GM18511 (cell line): ENCODE measurements around the gene HSF4.

Experiments
- ATAC-seq: cut with Tn5 transposase; IDR thresholded peaks from one replicate; pipeline ENCODE4 v1.9.1; 2021; ENCODE audit warnings: mild to moderate bottlenecking, moderate library complexity; ENCODE audit not compliant: unreplicated experiment

Gene HSF4

DNA sequence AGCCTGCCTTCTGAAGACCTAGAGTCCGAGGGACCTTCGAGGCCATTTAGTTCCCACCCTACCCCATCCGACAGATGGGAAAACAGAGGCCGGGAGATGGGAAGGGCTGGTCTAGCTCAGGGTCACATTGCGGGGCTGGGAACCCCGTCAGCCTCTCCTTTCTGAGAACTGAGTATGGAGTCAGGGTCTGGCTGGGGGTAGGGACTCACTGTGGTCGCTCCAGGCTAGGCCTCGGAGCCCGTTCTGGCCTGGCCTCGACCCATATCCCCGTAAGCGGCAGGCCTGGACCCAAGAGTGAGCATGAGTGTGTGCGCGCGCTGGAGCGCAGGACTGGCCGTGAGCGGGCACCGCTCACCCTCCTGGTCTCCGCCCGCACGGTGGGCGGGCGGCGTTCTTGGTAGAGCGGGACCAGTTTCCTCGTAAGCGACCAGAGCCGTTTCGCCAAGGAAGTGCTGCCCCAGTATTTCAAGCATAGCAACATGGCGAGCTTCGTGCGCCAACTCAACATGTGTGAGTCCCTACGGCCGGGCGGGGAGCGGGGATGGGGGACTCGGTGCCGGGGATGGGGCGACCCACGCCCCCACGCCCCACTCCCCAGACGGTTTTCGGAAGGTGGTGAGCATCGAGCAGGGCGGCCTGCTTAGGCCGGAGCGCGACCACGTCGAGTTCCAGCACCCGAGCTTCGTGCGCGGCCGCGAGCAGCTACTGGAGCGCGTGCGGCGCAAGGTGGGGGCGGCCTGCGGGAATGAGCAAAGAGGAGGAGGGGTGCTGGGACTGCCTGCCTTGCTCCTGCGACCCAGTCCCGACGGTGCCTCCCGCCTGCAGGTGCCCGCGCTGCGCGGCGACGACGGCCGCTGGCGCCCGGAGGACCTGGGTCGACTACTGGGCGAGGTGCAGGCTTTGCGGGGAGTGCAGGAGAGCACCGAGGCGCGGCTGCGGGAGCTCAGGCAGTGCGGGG is 855 bp downstream of the HSF4 start:
- ATAC-seq: no peak

DNA sequence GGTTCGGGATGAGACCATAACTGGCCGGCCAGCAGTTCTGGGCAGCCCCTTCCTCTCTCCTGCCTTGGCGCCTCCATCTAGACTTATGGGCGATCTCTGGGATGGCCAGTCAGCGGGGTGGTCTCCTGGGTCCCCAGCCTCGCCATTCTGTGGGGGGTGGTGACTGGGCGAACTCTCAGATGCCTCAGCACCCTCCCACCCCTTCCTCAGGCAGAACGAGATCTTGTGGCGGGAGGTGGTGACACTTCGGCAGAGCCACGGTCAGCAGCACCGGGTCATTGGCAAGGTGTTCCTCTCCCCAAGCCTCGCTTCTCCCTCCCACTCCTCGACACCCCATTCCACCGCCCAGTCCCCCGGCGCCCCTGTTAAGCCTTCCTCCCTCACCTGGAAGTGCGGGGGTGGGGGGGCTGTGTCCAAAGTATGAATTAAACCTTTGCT is 1.6 kb downstream of the HSF4 start:
- ATAC-seq: no peak

DNA sequence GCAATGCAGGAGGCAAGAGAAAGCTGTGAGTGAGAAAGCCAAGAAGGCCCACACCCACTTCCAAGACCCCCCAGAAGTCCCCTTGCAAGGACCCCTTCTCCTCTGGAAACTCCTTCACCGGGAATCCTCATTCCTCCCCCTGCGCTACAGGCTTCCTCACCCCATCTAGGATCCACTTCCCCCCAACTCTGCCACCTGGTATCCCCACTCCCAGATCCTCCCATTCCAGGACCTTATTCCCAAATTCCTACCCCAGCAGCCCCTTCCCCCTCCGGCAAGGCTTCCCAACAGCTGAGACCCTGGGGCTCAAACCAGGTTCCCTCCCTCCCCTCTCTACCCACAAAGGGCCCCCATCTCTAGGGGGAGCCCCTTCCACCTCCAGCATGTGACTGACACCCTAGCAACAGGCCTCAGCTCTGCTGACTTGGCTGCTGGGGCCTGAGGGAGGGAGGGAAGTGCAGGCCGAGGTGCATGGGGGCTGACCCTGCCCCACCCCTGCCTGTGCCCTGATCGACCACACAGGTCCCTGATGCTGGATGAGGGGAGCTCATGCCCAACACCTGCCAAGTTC is 2.1 kb downstream of the HSF4 start:
- ATAC-seq: no peak

DNA sequence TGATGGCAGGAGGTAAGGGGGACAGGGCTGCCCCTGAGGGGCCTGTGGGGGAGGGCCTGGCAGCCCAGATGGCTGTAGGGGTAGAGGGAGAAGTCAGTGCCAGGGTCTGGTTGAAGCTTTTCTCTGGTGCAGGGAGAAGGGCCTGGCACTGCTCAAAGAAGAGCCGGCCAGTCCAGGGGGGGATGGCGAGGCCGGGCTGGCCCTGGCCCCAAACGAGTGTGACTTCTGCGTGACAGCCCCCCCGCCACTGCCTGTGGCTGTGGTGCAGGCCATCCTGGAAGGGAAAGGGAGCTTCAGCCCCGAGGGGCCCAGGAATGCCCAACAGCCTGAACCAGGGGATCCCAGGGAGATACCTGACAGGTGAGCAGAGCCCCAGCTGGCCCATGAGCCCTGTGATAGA is 3.0 kb downstream of the HSF4 start:
- no peak for ATAC-seq

DNA sequence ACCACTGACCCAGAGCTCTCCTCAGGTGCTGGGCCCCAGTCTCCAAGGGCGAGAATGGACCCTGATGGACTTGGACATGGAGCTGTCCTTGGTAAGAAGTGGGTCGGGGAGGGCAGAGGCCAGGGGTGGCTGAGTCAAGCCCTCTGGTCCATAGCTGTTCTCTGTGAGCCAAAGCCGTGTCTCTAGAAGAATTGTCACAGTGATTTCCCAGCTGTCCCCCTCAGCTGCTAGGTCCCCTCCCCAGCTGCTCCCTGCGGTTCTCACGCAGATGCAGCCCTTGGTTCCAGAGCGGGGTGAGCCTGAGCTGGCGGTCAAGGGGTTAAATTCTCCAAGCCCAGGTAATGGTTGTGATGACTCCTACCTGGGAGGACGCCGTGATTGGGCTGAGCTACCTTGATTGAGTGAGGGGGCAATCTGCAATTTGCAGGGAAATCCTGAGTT is 4.5 kb downstream of the HSF4 start:
- no peak for ATAC-seq

DNA sequence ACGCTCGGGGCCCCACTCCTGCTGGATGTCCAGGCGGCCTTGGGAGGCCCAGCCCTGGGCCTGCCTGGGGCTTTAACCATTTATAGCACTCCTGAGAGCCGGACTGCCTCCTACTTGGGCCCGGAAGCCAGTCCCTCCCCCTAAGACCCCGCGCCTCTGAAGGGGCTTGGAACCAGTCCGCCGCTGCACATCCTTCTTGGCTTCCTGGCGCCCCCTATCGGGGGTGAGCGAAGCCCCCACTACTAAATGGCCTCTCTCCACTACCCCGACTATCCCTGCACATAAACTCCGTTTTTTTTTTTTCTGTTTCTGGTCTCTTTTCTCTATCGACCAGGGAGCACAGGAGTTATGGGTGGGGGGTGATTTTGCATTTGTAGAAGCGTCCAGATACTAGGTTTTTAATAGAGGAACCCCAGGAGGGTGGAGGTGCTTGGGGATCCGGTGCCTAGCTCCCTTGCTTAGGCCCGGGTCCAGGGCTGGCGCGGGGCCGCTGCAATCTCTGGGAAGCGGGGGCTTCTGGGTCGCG is 5.2 kb downstream of the HSF4 start:
- no peak for ATAC-seq

DNA sequence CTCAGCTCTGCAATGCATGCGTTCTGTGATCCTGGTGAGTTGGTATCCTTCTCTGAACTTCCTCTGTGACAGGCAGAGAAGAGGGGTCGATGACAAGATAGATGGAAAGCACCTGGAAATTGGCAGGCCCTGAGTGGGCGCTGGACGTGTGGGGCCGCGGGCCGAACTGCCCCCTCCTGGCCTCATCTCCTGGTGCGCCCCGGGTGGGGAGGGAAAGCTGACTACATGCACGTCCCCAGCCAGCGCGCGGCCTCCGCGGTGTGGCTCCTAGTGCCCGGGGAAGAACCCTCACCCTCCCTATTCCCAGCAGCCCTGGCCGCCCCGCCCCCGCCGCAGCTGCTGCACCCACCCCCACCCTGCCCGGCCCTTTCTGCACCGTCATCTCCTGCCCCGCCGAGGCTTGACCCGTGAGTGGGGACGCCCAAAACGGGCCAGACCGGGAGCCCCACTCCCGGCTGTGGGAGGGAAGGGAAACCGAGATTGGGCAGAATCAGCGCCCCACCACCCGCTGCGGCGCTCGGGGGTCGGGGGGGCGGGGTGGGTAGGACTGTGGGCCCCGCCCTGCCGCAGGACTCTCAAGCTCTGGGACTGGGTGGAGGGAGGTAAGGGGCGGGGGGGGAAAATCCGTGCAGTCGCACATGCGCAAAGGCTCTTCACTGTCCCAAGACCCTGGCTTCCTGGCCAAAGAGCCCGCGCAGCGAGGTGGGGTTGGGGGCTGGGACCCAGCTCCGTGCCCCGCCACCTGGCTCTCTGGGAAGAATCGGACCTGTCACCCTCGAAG is 5.8 kb downstream of the HSF4 start, which contains the start of gene NOL3:
Gene NOL3, plus strand, starts transcription at position 371 of the 781 bp plus-strand sequence.
- ATAC-seq: peak; percentile 51

DNA sequence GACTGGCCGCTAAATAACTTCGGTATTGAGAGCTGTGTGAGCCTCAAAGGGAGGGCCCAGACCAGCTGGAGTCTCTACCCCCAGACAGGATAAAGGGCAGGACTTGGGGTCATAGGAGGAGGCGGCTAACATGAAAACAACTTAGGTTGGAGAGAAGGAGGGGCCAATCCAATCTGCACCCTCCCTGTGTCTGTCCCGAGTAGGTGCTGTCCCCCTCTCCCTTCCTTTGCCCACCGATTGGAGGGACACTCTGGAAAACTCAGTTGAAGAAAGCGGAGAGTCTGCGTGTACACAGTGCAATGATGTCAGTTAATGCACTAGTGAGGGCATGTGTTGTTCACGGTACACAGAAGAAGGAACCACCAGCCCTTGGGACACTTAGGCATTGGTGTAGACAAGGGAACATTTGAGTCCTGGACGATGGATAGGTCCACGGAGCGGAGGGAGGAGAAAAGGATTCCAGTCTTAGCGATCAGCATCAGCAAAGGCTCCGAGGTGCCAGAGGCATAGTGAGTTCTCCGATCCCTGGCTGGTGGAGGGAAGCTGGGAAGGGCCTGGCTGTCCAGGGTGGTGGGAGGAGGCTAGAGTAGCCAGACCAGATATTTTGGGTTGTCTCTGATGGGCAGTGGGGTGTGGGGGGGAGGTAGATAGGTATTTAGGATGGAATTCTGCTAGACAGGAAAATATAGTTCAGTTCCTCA is 6.6 kb downstream of the HSF4 start:
- peak; percentile 15 for ATAC-seq

DNA sequence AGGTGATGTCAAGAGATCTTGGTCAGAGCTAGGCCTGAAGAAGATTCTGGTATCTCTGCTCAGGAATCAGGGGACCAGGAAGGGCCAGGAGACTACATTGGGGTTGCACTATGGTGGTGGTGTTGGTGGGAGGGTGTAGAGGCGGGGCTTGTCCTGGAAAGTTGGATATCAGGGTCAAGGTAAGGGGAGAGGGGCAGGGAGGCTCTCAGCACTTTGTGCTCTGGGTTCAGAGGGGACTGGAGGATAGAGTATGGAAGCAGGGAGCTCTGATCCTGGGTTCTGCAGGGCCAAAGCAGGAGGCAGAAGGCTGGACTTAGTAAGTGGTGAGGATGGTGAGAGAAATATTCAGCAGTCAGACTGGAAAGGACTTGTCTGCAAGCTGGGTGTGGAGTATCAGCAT is 8.8 kb downstream of the HSF4 start:
- ATAC-seq: no peak

DNA sequence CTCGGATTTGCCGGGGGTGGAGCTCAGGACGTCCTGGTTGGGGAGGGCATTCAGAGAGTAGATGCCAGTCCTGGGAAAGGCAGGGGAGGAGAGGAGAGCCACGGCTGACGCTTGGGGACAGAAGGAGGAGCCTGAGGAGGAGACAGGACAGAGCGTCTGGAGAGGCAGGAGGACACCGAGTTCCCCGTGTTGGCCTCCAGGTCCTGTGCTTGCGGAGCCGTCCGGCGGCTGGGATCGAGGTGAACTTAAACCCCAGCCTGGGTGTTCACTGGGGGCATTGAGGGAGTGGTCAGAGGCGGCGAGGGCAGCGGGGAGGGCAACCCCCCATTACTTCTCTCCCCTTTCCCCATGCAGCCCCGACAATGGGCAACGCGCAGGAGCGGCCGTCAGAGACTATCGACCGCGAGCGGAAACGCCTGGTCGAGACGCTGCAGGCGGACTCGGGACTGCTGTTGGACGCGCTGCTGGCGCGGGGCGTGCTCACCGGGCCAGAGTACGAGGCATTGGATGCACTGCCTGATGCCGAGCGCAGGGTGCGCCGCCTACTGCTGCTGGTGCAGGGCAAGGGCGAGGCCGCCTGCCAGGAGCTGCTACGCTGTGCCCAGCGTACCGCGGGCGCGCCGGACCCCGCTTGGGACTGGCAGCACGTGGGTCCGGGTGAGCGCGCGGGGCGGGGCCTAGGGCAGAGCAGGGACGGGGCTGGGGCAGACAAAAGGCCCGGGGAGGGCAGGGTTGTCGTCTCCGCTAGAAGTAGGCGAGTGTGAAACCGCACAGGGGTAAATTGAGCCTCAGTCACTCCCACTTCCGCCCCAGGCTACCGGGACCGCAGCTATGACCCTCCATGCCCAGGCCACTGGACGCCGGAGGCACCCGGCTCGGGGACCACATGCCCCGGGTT is 9.5 kb downstream of the HSF4 start:
- ATAC-seq: peak; percentile 53

DNA sequence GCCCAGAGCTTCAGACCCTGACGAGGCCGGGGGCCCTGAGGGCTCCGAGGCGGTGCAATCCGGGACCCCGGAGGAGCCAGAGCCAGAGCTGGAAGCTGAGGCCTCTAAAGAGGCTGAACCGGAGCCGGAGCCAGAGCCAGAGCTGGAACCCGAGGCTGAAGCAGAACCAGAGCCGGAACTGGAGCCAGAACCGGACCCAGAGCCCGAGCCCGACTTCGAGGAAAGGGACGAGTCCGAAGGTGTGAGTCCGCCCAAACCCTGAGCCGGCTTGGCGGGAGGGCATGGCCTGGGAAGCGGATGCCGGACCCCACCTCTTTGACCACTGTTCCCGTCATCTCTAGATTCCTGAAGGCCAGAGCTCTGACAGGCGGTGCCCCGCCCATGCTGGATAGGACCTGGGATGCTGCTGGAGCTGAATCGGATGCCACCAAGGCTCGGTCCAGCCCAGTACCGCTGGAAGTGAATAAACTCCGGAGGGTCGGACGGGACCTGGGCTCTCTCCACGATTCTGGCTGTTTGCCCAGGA is 10.2 kb downstream of the HSF4 start:
- ATAC-seq: no peak

DNA sequence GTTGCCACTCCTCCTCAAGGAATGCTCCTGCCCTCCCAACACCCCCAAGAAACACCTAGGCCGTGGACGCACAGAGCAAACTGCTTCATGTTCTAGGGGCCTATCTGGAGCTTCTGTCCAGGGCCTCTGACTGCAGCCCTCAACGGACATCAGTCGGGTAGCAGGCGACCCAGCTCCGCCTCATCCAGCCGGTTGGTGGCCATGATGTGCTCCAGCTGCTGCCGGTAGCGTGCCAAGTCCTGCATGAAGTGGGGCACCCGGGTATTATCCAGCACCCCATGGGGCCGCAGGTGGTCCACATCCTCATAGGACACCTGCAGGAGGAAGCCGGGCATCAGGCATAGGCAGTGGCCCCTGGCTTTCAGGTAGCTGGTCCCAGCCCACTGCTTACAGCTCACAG is 12.1 kb downstream of the HSF4 start:
- ATAC-seq: no peak

DNA sequence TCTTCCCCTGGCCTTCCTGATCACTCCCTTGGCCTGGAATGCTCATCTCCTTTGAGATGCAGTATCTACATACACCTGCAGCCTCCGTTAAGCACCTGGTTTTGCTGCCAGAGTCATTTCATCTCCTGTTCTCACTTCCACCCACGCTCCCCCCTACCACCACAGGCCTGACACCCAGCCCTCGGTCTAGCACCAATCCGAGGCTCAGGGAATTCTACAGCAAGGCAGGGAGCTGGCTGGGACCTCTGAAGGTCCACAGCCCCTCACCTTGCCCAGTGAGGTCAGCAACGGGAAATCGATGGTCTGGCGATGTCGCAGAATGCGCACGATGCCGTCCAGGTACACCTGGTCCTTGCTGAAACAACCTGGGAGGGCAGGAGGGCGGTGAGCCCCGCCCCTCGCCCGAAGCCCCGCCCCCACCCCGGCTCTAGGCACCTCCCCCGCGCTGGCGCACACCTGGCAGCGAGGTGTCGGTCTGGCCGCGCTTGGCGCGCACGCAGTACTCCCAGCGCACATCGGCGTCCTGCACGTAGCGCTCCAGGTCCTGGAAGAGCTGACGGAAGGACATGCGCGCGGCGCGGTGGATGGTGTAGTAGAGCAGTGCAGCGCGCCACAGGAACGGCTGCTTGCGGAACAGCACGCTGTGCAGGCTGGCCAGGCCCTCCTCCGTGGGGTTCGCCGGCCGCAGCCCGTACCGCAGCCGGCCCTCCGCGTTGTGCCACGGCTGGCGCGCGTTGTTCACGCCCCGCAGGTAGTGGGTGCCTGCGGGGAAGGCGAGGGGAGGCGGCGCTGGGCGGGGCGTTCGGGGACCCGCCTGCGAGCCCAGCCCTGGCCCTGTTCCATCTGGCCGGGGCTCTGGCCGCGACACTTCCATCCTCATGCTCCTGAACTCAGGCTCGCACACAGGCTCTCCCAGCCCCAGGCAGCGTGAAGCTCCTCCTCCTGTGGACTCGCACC is 13.5 kb downstream of the HSF4 start:
- ATAC-seq: no peak

DNA sequence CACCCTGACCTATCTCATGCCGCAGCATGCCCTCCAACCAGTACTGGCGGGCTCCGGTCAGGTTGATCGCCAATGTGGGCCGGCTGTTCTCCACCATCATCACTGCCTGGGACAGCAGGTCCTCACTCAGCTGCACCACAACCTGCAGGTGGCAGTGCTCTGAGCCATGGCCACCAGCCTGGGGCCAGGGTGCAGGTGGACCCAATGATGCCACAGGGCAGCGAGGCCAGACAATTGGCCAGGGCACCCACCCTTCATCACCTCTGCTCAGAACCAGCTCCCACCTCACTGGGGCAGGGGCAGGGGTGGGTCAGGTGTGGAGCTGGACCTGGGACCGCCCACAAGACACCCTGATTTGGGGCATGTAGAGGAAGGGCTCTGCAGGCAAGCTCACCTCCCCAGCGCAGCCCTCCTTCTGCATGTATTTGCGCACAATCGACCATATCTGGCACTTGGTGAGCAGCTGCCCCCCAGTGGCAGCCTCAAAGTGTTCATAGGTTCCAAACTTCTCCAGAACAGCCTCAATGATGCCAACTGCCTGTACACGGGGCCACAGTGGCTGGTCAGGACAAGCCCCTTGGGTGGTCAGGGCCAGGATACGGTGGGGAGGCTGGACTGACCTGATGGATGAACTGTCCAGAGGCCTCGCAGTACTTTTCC is 15.0 kb downstream of the HSF4 start:
- no peak for ATAC-seq

DNA sequence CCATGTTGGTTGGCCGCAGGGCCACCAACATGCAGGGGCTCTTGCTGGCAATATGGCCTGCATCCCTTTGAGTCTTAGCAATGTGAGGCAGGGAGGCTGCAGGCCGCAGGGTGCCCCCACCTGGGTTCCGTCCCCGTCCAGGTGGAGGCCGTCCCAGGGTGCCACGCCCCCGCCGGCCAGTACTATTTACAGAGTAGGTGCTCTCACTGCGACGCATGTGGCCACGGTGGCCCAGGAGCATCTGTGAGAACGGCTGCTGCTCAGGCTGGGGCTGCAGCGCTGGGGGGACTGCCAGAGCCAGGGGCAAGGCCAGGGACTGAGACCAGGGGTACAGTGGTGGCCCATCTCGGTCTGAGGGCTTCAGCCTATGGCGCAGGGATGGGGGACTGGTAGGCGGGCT is 15.6 kb downstream of the HSF4 start:
- no peak for ATAC-seq

DNA sequence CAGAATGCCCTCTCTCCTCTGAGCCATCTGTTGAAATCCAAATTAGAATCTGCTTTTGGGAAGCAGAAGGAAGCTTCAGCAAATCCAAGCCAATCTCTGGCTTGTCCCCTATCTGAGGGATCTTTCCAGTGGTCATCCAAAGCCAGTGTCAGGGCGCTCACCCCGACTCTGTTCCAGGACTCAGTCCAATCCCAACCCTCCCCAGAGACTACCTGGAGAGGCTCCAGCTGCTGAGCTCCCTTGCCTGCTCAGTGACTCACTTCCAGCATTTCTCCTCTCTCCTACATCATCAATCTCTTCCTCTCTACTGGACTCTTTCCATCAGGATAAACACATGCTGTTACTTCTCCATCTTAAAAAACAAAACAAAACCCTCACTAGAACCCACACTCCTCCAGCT is 16.8 kb downstream of the HSF4 start:
- no peak for ATAC-seq

DNA sequence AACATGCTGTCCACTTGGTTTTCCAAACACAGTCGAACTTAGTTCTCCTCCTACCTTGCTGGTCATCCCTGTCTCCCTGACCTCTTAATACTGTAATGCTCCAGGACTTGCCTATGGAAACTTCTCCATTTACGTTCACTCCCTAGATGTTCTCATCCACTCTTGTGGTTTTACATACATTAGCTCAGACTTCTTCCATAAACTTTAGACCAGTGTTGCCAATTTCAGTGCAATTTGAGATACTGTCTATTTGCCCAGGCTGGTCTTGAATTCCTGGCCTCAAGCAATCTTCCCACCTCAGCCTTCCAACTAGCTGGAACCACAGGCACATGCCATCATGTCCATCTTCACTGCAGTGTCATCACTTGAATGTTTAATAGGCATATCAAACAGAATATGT is 17.7 kb downstream of the HSF4 start:
- ATAC-seq: no peak

DNA sequence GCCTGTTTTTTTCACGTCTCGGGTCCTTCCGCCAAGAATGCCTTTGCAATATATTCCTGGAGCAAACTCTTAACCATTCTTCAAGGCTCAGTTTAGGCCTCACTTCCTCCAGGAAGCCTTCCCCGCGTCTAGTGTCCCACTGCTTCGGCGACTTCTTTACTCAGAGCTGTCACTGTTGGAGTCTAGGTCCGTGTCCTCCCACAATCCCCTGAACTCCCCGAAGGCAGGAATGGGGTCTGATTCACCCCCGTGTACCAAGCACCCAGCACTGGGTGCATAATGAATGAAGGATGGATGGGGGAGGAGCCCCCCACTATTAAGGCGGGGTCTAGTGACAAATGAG is 18.7 kb downstream of the HSF4 start:
- no peak for ATAC-seq
